Measurements from ENCODE around the gene LHFPL4.
A peak's percentile ranks its signal among the peaks of the same experiment; 100 is the strongest.
"Not testable (repeated sequence)": the region's sequence is repeated elsewhere in the genome, so short reads cannot be mapped to it uniquely, and the experiment has no call there.

LHFPL4 gene

GRCh38 chr3:9553021-9553947 is at the start of gene LHFPL4:
TSS of gene LHFPL4 (minus strand) at chr3:9553822. CDS start at chr3:9552679, 1,143 bp downstream.
- DNase-seq (ENCODE audit: low spot score), result no peak

GRCh38 chr3:9602620-9603019 is 49.0 kb upstream of the LHFPL4 start:
- DNase-seq (ENCODE audit: low spot score), result no peak

GRCh38 chr3:9601006-9601581 is 47.5 kb upstream of the LHFPL4 start:
- DNase-seq (ENCODE audit: low spot score), result not testable (repeated sequence)

GRCh38 chr3:9600597-9600996 is 47.0 kb upstream of the LHFPL4 start:
- DNase-seq (ENCODE audit: low spot score), result peak; percentile 48

- DNase-seq (ENCODE audit: low spot score), result no peak
Measured at GRCh38 chr3:9598783-9599387, 45.3 kb upstream of the LHFPL4 start.

- no peak for DNase-seq (ENCODE audit: low spot score)
Measured at GRCh38 chr3:9595877-9596276, 42.3 kb upstream of the LHFPL4 start.

- not testable (repeated sequence) for DNase-seq (ENCODE audit: low spot score)
Measured at GRCh38 chr3:9591781-9592180, 38.2 kb upstream of the LHFPL4 start.

- no peak for DNase-seq (ENCODE audit: low spot score)
Measured at GRCh38 chr3:9590282-9590791, 36.7 kb upstream of the LHFPL4 start.

- DNase-seq (ENCODE audit: low spot score), result no peak
Measured at GRCh38 chr3:9583792-9584191, 30.2 kb upstream of the LHFPL4 start.

GRCh38 chr3:9583371-9583770 is 29.7 kb upstream of the LHFPL4 start:
- DNase-seq (ENCODE audit: low spot score), result no peak

GRCh38 chr3:9582332-9582731 is 28.7 kb upstream of the LHFPL4 start:
- DNase-seq (ENCODE audit: low spot score), result no peak

GRCh38 chr3:9581742-9582141 is 28.1 kb upstream of the LHFPL4 start:
- no peak for DNase-seq (ENCODE audit: low spot score)

- no peak for DNase-seq (ENCODE audit: low spot score)
Measured at GRCh38 chr3:9569054-9569453, 15.4 kb upstream of the LHFPL4 start.

- DNase-seq (ENCODE audit: low spot score), result no peak
Measured at GRCh38 chr3:9565316-9565715, 11.7 kb upstream of the LHFPL4 start.

- DNase-seq (ENCODE audit: low spot score), result no peak
Measured at GRCh38 chr3:9563851-9564250, 10.2 kb upstream of the LHFPL4 start.

- DNase-seq (ENCODE audit: low spot score), result not testable (repeated sequence)
Measured at GRCh38 chr3:9560056-9560455, 6.4 kb upstream of the LHFPL4 start.

GRCh38 chr3:9553948-9554513 is 409 bp upstream of the LHFPL4 start:
- no peak for DNase-seq (ENCODE audit: low spot score)

GRCh38 chr3:9552252-9552999 is 1.2 kb downstream of the LHFPL4 start:
- peak; percentile 77 for DNase-seq (ENCODE audit: low spot score)

GRCh38 chr3:9550999-9551398 is 2.6 kb downstream of the LHFPL4 start:
- DNase-seq (ENCODE audit: low spot score), result no peak

GRCh38 chr3:9549600-9549999 is 4.0 kb downstream of the LHFPL4 start:
- no peak for DNase-seq (ENCODE audit: low spot score)

GRCh38 chr3:9548991-9549390 is 4.6 kb downstream of the LHFPL4 start:
- DNase-seq (ENCODE audit: low spot score), result no peak

GRCh38 chr3:9542182-9542581 is 11.4 kb downstream of the LHFPL4 start:
- DNase-seq (ENCODE audit: low spot score), result no peak

Data from AG20443 (cell line).